Parathyroid adenoma (tissue), 2 donors: ENCODE data around the gene OTOG.

Source experiments
- H2AFZ ChIP-seq: fragments of 300-600 bp; sonication (generic); one replicate; pipeline ENCODE4 v1.7.0; 2017; ENCODE audit warnings: antibody characterized with exemption, mild to moderate bottlenecking
- H3K27ac ChIP-seq: fragments of 300-600 bp; sonication (generic); one replicate; pipeline ENCODE4 v1.7.0; 2017
- H3K27me3 ChIP-seq: fragments of 300-600 bp; sonication (generic); one replicate; pipeline ENCODE4 v1.7.0; 2017; ENCODE audit warnings: low read length; ENCODE audit not compliant: control insufficient read depth, insufficient read depth
- H3K36me3 ChIP-seq: fragments of 300-600 bp; sonication (generic); one replicate; pipeline ENCODE4 v1.7.0; 2017; ENCODE audit warnings: low read length; ENCODE audit not compliant: control insufficient read depth, insufficient read depth
- H3K4me1 ChIP-seq: fragments of 300-600 bp; sonication (generic); one replicate; pipeline ENCODE4 v1.7.0; 2017; ENCODE audit warnings: control low read depth
- H3K4me2 ChIP-seq: fragments of 300-600 bp; sonication (generic); one replicate; pipeline ENCODE4 v1.7.0; 2017; ENCODE audit warnings: low read length
- H3K4me3 ChIP-seq: fragments of 300-600 bp; sonication (generic); one replicate; pipeline ENCODE4 v1.7.0; 2017; ENCODE audit warnings: low read depth, low read length
- H3K79me2 ChIP-seq: fragments of 300-600 bp; sonication (generic); one replicate; pipeline ENCODE4 v1.7.0; 2017; ENCODE audit warnings: control low read depth
- H3K9ac ChIP-seq: fragments of 300-600 bp; sonication (generic); one replicate; pipeline ENCODE4 v1.7.0; 2017; ENCODE audit warnings: mild to moderate bottlenecking
- H3K9me3 ChIP-seq: fragments of 300-600 bp; sonication (generic); one replicate; pipeline ENCODE4 v1.7.0; 2017; ENCODE audit warnings: low read length; ENCODE audit not compliant: control insufficient read depth
- TF ChIP-seq, protein P1 (sequence below): fragments of 300-600 bp; sonication (generic); IDR thresholded peaks from one replicate; pipeline ENCODE4 v1.7.0; 2017; ENCODE audit warnings: antibody characterized with exemption, mild to moderate bottlenecking
- donor health status: primary hyperparathyroidism.

OTOG gene

DNA sequence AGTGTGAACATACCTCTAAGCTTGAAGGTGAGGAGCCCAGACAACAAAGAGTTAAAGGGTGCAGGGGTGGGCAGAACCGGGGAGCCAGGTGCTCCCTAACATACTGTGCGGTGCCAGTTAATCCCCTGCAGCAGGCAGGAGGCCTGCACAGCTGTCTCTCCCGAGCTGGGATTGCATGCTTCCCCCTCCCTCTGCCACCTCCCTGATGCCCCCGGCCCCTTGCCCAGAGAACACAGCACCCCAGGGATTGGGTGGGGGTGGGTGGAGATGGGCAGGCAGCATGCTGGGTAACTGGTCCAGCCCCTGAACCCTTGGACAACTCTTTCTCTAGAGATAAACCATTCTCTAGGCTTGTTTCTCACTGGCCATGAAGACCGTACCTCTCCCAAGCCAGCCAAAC is 104.6 kb downstream of the OTOG start:
- H3K36me3 ChIP-seq, result no peaks in the 10 kb centered on the region
- H3K4me3 ChIP-seq, result no peak overlapping the region
- H3K27me3 ChIP-seq, result no peaks in the 10 kb centered on the region
- no peaks in the 10 kb centered on the region for H3K4me1 ChIP-seq
- H3K27ac ChIP-seq, result no peak overlapping the region
- no peaks in the 10 kb centered on the region for H3K9me3 ChIP-seq
- no peak overlapping the region for H2AFZ ChIP-seq
- TF ChIP-seq, protein P1, sequence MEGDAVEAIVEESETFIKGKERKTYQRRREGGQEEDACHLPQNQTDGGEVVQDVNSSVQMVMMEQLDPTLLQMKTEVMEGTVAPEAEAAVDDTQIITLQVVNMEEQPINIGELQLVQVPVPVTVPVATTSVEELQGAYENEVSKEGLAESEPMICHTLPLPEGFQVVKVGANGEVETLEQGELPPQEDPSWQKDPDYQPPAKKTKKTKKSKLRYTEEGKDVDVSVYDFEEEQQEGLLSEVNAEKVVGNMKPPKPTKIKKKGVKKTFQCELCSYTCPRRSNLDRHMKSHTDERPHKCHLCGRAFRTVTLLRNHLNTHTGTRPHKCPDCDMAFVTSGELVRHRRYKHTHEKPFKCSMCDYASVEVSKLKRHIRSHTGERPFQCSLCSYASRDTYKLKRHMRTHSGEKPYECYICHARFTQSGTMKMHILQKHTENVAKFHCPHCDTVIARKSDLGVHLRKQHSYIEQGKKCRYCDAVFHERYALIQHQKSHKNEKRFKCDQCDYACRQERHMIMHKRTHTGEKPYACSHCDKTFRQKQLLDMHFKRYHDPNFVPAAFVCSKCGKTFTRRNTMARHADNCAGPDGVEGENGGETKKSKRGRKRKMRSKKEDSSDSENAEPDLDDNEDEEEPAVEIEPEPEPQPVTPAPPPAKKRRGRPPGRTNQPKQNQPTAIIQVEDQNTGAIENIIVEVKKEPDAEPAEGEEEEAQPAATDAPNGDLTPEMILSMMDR, result no peak
- no peaks in the 10 kb centered on the region for H3K79me2 ChIP-seq
- no peak overlapping the region for H3K9ac ChIP-seq
- no peak overlapping the region for H3K4me2 ChIP-seq

DNA sequence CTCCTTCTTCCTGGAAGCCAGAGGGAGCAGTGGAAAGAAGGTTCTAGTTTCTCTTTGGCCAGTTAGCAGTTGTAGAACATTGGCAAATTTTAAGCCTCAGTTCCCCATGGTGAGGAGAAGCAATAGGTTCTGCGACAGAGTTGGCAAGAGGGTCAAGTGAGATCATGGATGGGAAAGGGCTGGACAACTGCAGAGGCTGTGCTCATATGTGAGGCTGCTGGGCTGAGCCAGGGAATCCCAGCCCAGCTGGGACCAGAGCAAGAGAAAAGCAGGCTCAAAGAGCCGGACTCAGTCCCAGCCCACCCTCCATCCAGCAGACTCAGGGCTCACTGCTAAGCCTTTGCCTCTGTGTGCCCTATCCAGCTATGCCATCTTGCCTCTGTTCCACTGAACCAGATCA is 105.5 kb downstream of the OTOG start:
- no peaks in the 10 kb centered on the region for H3K79me2 ChIP-seq
- no peaks in the 10 kb centered on the region for H3K36me3 ChIP-seq
- no peaks in the 10 kb centered on the region for H3K27me3 ChIP-seq
- TF ChIP-seq, protein P1, result no peak
- H3K9ac ChIP-seq, result no peak overlapping the region
- H3K4me2 ChIP-seq, result no peak overlapping the region
- H3K27ac ChIP-seq, result no peak overlapping the region
- H2AFZ ChIP-seq, result no peak overlapping the region
- H3K4me1 ChIP-seq, result no peaks in the 10 kb centered on the region
- no peaks in the 10 kb centered on the region for H3K9me3 ChIP-seq
- no peak overlapping the region for H3K4me3 ChIP-seq

- H3K9me3 ChIP-seq, result no peaks in the 10 kb centered on the region
- TF ChIP-seq, protein P1, result no peak
- H3K4me2 ChIP-seq, result no peak overlapping the region
- no peaks in the 10 kb centered on the region for H3K4me1 ChIP-seq
- no peaks in the 10 kb centered on the region for H3K36me3 ChIP-seq
- no peak overlapping the region for H3K9ac ChIP-seq
- no peaks in the 10 kb centered on the region for H3K79me2 ChIP-seq
- H3K27ac ChIP-seq, result no peak overlapping the region
- H3K4me3 ChIP-seq, result no peak overlapping the region
- H3K27me3 ChIP-seq, result no peaks in the 10 kb centered on the region
- H2AFZ ChIP-seq, result no peak overlapping the region
These were observed 106.6 kb downstream of the OTOG start for GRCh38 chr11:17653611-17654010.

GRCh38 chr11:17655682-17656081 is 108.6 kb downstream of the OTOG start:
- Histone ChIP-seq H3K4me2 (no peak overlapping the region), H3K4me3 (no peak overlapping the region), H3K9me3 (no peaks in the 10 kb centered on the region), H3K27ac (no peak overlapping the region), H3K36me3 (no peaks in the 10 kb centered on the region), H2AFZ (no peak overlapping the region), H3K79me2 (no peaks in the 10 kb centered on the region), H3K27me3 (no peaks in the 10 kb centered on the region), H3K4me1 (no peaks in the 10 kb centered on the region), H3K9ac (no peak overlapping the region)
- TF ChIP-seq, protein P1, result no peak

GRCh38 chr11:17658211-17658610 is 111.2 kb downstream of the OTOG start:
- TF ChIP-seq, protein P1, result no peak
- no peaks in the 10 kb centered on the region for H3K4me1 ChIP-seq
- no peak overlapping the region for H3K4me3 ChIP-seq
- no peaks in the 10 kb centered on the region for H3K9me3 ChIP-seq
- no peaks in the 10 kb centered on the region for H3K36me3 ChIP-seq
- H3K9ac ChIP-seq, result no peak overlapping the region
- H3K4me2 ChIP-seq, result no peak overlapping the region
- no peaks in the 10 kb centered on the region for H3K27me3 ChIP-seq
- no peak overlapping the region for H3K27ac ChIP-seq
- H2AFZ ChIP-seq, result no peak overlapping the region
- H3K79me2 ChIP-seq, result no peaks in the 10 kb centered on the region
